Activated T-cell treated with anti-CD3 and anti-CD28 coated beads, Interleukin-2, amount 50 U/mL, for 24 hours (primary cell): ENCODE data around the gene PRKAG2.
"Not testable (repeated sequence)": the region's sequence is repeated elsewhere in the genome, so short reads cannot be mapped to it uniquely, and the experiment has no call there.

ENCODE experiments used
- DNase-seq: peaks from one replicate; pipeline ENCODE4 v3.0.0-alpha.2; 2020
- H3K27ac Mint-ChIP-seq: 2 replicates; pipeline ENCODE4 v1.8.0; 2020; ENCODE audit warnings: mild to moderate bottlenecking, mixed read lengths
- H3K27me3 Mint-ChIP-seq: 2 replicates; pipeline ENCODE4 v1.8.0; 2020; ENCODE audit warnings: mixed read lengths
- H3K36me3 Mint-ChIP-seq: 2 replicates; pipeline ENCODE4 v1.8.0; 2020; ENCODE audit warnings: low read depth, mixed read lengths
- H3K4me1 Mint-ChIP-seq: 2 replicates; pipeline ENCODE4 v1.8.0; 2020; ENCODE audit warnings: low read depth, mixed read lengths
- H3K4me3 Mint-ChIP-seq: 2 replicates; pipeline ENCODE4 v1.8.0; 2020; ENCODE audit warnings: mild to moderate bottlenecking, moderate library complexity, mixed read lengths
- H3K9me3 Mint-ChIP-seq: 2 replicates; pipeline ENCODE4 v1.8.0; 2020; ENCODE audit warnings: mixed read lengths

The PRKAG2 gene

DNA sequence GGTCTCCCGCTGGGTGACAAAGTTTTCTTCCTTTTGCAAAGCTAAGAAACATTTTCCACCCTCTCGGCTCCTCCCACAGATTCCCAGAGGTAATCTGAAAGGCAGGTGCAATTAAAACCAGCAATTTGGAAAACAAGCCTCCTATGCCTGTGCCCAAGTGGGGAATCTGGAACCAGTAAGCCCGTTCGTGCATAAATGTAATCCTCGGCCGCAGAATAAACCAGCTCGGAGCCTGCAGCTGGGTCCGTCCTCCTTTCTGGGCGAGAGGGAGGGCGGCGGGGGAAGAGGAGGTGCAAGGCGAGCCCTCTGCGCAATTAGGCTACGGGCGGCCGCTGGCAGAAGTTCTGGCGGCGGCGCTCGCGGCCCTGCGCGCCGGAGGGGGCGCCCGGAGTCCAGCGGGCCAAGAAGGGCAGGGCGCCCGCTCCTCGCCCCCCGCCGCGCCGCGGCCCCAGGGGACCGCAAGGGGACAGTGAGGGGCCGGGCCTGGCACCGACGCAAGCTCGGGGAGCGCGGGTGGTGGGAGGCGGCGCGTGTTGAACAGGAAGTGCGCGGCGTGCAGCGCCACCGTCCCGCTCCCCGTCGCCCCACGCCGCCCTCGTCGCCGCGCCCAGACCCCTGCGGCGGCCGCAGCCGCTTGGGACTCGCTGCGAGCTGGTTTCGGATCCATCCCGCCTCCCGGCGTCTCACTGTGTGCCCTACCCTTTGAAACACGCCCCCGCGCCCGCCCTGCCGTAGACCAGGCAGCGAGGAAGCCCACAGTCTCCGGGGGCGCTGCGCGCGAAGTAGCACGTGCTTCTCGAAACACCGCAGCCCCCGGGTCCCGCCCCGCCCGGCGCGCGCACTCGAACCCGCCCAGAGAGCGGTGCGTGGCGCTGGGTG lies at the start of gene PRKAG2:
TSS of gene PRKAG2 (minus strand) at position 217 of the 879 bp plus-strand sequence. CDS start 495 bp downstream, outside the sequence.
- Mint-ChIP-seq H3K27me3 (no peaks in the 10 kb centered on the region), H3K9me3 (no peaks in the 10 kb centered on the region), H3K36me3 (peaks cover 2% of the 10 kb centered on the region), H3K4me3 (peak within 1 kb of the TSS; percentile 90), H3K4me1 (peaks cover 25% of the 10 kb centered on the region), H3K27ac (peak within 1 kb of the TSS; percentile 87)
- peak; percentile 85 for DNase-seq

DNA sequence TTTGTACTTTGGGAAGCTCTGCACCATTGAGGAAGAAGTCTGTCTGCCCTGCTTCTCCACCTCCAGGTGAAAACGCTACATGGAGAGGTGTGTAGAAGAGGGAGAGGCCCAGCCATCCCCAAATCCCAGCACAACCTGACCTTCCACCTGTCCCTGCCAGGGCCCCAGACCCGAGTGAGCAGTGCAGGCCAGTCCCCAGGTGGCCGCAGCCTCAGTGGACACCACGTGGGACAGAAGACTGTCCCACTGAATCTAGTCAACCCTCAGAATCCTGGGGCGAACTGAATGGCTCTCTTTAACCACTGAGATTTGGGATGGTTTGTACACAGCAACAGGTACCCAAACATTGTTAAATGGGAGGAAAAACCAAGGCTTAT lies 49.4 kb upstream of the PRKAG2 start:
- no peak for DNase-seq
- no peaks in the 10 kb centered on the region for H3K9me3 Mint-ChIP-seq
- H3K36me3 Mint-ChIP-seq, result no peaks in the 10 kb centered on the region
- H3K4me1 Mint-ChIP-seq, result peaks cover 15% of the 10 kb centered on the region
- no peak overlapping the region for H3K4me3 Mint-ChIP-seq
- H3K27ac Mint-ChIP-seq, result peak overlapping the region; percentile 72
- peaks cover 11% of the 10 kb centered on the region for H3K27me3 Mint-ChIP-seq

DNA sequence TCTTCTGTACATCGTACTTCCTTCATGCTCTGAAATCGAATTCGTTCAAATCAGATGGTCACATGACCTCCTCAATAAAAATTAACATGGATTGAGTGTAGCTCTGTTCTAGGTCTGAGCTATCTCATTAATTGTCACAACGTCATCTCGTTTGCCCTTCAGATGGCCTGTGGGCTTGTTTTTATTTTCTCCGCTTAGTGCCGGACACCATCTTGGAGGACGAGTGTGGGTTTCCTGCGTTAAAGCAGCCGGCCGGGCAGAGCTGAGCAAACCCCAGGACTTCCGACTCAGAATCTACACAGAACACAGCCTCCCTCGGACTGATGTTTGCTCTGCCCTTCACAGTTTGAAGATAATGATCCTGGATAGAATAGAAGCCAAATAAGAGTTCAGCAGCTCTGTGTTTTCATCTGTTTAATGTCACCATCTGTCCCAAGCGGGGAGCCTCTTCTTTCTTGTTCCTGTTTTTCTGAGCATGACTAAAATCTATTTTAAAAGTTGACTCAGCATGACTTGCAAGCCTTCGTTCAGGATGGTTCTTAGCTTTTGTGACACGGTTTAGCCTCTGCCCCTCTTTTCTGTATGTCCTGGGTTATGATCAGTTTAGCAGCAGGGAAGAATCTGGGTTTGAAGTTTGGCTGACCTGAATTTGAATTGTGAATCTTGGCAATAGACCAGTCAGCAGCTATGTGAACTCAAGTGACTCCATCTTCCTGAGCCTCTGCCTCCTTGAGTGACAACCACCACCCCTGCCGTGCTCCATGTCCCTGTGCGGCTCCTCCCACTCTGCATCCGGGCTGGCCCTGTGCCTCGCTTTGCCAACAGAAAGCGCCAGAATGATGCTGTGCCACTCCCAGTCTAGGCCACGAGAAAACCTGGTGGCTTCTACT lies 48.8 kb upstream of the PRKAG2 start:
- H3K9me3 Mint-ChIP-seq, result no peaks in the 10 kb centered on the region
- H3K4me1 Mint-ChIP-seq, result peaks cover 16% of the 10 kb centered on the region
- no peak overlapping the region for H3K4me3 Mint-ChIP-seq
- H3K36me3 Mint-ChIP-seq, result no peaks in the 10 kb centered on the region
- peaks cover 15% of the 10 kb centered on the region for H3K27me3 Mint-ChIP-seq
- peak overlapping the region; percentile 72 for H3K27ac Mint-ChIP-seq
- no peak for DNase-seq

DNA sequence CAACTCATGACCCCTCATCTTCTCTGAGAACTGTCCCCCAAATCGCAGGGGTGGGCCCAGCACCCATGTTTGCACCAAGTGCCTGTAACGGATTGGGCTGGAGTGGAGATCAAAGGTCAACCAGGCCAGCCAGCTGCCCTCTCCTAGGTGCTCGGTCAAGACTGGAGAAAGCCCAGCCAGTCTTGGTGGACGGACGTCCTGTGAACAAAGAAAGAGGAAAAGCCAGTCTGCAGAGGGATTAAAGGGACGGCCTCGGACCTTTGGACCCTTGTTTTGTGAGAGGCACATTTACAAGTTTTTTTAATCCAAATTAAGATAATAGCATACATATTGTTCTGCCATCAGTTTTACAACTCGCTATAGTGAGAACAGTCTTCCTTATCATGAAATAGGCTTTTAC lies 47.6 kb upstream of the PRKAG2 start:
- H3K4me3 Mint-ChIP-seq, result no peak overlapping the region
- H3K27me3 Mint-ChIP-seq, result peaks cover 15% of the 10 kb centered on the region
- no peaks in the 10 kb centered on the region for H3K9me3 Mint-ChIP-seq
- no peak overlapping the region for H3K27ac Mint-ChIP-seq
- H3K36me3 Mint-ChIP-seq, result no peaks in the 10 kb centered on the region
- no peak for DNase-seq
- peaks cover 16% of the 10 kb centered on the region for H3K4me1 Mint-ChIP-seq

DNA sequence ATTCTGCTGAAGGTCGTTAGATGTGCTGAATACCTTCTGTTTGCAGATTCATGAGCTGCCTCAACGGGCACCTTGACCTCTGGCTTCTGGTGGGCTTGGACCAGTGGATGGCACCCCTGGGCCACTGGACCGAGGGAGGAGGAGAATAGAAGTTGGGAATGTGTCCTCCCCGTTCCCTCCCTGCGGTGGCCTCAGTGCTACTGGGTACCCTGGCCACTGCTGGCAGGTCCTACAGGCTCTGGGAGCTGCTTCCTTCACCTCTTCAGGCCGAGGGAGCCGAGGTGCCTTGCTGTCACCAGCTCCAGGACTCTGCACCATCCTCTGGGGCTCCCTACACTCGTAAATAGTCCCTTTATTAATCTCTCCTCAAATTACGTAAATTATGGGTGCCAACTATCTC lies 47.1 kb upstream of the PRKAG2 start:
- no peak overlapping the region for H3K27ac Mint-ChIP-seq
- no peak overlapping the region for H3K4me3 Mint-ChIP-seq
- H3K9me3 Mint-ChIP-seq, result no peaks in the 10 kb centered on the region
- peaks cover 15% of the 10 kb centered on the region for H3K27me3 Mint-ChIP-seq
- peaks cover 16% of the 10 kb centered on the region for H3K4me1 Mint-ChIP-seq
- no peak for DNase-seq
- no peaks in the 10 kb centered on the region for H3K36me3 Mint-ChIP-seq

DNA sequence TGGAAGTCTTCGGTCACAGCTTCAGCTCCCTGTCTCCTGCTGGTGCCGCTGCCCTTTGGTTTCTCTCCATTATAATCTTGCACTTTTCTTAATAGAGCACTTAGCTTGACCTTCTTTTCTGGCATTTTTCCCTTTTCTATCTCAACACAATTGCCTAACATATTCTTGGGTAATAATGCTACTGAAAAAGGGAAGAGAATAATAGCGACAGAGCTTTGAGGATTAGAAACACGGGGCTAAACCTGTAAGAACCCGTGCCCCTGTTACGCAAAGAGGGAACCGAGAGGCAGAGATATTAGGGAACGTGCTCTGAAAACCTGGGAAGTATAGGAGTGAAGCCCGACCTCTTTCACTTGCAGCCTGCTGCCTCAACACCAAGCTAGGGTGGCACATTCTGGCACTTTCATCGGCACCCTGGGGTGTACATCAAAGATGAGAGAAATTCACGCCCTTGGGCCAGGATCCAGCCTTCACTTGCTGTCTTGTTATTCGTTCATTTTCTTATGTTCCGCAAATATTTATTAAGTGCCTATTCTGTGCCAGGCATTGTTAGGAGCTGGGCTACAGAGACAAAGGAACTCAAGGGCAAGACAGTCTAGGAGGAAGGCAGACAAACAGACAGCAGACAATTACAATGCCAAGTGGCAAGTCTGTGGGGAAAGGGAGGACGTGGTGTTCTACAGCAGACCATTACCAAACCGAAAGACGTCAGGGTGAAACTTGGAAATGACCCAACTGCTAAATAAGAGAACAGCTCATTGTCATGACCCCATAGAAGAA lies 46.4 kb upstream of the PRKAG2 start:
- Mint-ChIP-seq H3K9me3 (no peaks in the 10 kb centered on the region), H3K36me3 (no peaks in the 10 kb centered on the region), H3K4me3 (no peak overlapping the region), H3K27me3 (peaks cover 17% of the 10 kb centered on the region), H3K4me1 (peaks cover 16% of the 10 kb centered on the region), H3K27ac (no peak overlapping the region)
- DNase-seq, result no peak

DNA sequence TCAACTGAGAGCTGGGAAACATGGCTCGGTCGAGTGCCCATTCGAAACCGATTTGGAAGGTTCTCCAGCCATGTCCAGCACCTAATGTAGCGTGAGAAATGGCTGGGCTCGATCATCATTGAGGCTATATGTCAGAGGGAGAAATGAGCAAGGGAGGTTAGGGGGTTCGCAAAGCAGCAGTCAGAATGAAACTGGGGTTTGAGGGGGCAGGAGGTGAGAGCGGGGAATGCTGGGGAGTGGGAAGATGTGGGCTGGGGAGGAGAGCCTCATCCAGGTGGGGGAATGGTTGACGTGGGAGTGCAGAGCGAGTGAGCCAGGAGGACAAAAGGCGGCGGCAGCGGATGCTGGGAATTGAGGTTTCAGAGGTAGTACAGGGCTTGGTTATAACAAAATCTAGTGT lies 44.5 kb upstream of the PRKAG2 start:
- H3K36me3 Mint-ChIP-seq, result no peaks in the 10 kb centered on the region
- no peak overlapping the region for H3K27ac Mint-ChIP-seq

DNA sequence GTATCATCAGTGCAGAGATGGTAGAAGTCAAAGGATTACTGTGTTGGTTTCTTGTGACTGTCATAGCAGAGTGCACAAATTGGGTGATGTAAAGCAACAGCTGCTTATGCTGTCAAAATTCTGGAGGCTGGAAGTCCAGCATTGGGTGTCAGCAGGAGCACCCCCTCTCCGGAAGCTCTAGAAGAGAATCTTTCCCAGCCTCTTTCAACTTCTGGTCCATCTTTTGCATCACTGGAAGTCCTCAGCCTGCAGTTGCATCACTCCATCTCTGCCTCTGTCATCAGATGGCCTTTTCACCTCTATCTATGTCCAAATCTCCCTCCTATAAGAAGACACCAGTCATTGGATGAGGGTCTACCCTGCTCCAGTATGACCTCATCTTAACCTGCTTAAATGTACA lies 43.6 kb upstream of the PRKAG2 start:
- H3K36me3 Mint-ChIP-seq, result no peaks in the 10 kb centered on the region
- no peak overlapping the region for H3K27ac Mint-ChIP-seq
- peaks cover 7% of the 10 kb centered on the region for H3K4me1 Mint-ChIP-seq
- peaks cover 14% of the 10 kb centered on the region for H3K27me3 Mint-ChIP-seq
- H3K4me3 Mint-ChIP-seq, result no peak overlapping the region
- no peaks in the 10 kb centered on the region for H3K9me3 Mint-ChIP-seq
- no peak for DNase-seq

More for the DNA sequence above, 44.5 kb upstream of the PRKAG2 start:
- no peak for DNase-seq
- Mint-ChIP-seq H3K4me3 (no peak overlapping the region), H3K4me1 (peaks cover 16% of the 10 kb centered on the region), H3K9me3 (no peaks in the 10 kb centered on the region), H3K27me3 (peaks cover 14% of the 10 kb centered on the region)

DNA sequence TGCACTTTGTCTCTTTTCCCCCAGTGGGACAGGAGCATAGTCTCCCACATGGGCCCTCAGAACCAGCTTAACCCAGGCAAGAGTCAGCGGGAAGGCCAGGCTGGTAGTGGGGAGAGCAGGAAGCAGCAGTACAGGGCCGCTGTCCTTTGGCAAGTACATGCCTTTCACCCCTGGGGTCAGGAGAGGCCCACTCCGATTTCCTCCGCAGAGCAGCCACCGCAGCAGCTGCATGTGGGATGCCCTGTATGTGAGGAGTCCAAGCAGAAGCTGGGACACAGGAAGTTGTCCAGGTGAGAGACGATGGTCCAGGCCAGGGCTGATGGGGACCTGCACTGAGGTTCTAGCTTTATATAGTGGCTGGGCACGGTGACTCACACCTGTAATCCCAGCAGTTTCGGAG lies 42.7 kb upstream of the PRKAG2 start:
- Mint-ChIP-seq H3K27ac (no peak overlapping the region), H3K9me3 (peaks cover 2% of the 10 kb centered on the region), H3K4me1 (peaks cover 5% of the 10 kb centered on the region), H3K4me3 (no peak overlapping the region), H3K36me3 (no peaks in the 10 kb centered on the region), H3K27me3 (peaks cover 14% of the 10 kb centered on the region)
- no peak for DNase-seq

DNA sequence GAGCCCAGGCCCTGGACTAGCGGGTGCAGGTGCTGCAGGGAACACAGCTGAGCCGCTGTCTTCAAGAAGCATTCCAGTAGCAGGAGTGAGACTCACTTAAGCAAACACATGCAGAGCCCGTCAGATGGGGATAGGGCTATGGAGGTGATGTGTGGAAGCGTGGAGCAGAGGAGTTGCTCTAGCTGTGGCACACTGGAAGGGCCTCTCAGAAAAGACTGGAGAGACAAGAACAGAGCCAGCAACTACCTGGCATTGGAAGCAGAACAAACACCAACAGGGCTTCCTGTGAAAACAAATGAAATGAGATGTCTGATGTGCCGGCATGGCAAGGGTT lies 41.6 kb upstream of the PRKAG2 start:
- Mint-ChIP-seq H3K4me1 (peaks cover 5% of the 10 kb centered on the region), H3K36me3 (no peaks in the 10 kb centered on the region), H3K4me3 (no peak overlapping the region), H3K27me3 (peaks cover 12% of the 10 kb centered on the region), H3K27ac (no peak overlapping the region), H3K9me3 (peaks cover 7% of the 10 kb centered on the region)
- no peak for DNase-seq

DNA sequence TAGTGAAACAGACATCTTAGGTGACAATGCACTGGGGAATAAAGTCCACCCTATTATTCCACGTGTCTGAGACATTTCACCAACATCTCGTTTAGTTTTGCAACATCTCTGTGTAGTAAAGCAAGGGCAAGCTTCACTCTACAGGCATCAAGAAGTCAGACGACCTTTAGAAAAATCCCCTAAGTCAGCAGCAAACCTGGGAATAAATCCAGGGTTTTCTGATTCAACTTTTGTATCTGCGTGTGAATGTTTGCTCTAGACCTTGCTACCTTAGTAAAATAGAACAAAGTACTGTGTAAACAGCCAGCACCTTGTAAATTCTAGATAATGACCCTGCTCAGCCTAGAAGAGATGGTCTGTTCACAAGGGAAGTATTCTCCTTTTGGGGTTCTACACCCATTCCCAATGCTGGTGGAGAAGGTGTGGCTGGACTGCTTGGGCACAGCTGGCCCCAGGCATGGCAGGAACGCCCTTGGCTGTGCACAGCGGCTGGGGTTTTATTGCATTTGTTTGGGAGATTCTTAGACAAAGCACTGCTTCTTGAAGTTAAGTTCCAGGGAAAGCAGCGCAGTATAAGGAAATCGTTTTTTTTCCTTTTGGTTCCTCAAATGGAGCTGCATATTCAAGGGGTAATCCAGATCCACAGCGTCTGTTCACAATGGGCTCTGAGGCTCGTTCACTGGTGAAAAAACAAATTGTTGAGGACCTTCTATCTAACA lies 41.0 kb upstream of the PRKAG2 start:
- peaks cover 5% of the 10 kb centered on the region for H3K4me1 Mint-ChIP-seq
- DNase-seq, result no peak
- no peak overlapping the region for H3K4me3 Mint-ChIP-seq
- H3K27me3 Mint-ChIP-seq, result peaks cover 10% of the 10 kb centered on the region
- H3K36me3 Mint-ChIP-seq, result no peaks in the 10 kb centered on the region
- H3K9me3 Mint-ChIP-seq, result peaks cover 7% of the 10 kb centered on the region
- H3K27ac Mint-ChIP-seq, result no peak overlapping the region

DNA sequence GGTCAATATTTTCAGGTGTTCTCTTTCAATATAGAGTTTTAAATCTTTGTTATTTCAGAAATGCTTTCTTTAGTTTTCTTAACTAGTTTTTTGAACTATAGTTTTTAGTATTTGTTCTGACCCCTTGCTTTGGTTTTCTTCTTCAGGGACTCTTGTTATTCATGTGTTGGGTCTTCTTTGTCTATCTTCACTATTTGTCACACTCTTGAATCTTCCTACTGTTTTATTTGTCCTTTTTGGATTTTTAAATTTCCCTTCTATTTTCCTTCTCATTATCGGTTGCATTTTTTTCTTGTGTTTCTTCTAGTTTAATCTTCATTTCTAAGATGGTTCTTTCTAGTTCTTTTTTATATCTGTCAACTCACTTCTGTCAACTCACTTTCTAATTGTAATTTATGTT lies 37.1 kb upstream of the PRKAG2 start:
- no peak for DNase-seq
- Mint-ChIP-seq H3K27me3 (peaks cover 5% of the 10 kb centered on the region), H3K4me3 (no peak overlapping the region), H3K27ac (no peak overlapping the region), H3K9me3 (peaks cover 7% of the 10 kb centered on the region), H3K4me1 (no peaks in the 10 kb centered on the region), H3K36me3 (no peaks in the 10 kb centered on the region)

DNA sequence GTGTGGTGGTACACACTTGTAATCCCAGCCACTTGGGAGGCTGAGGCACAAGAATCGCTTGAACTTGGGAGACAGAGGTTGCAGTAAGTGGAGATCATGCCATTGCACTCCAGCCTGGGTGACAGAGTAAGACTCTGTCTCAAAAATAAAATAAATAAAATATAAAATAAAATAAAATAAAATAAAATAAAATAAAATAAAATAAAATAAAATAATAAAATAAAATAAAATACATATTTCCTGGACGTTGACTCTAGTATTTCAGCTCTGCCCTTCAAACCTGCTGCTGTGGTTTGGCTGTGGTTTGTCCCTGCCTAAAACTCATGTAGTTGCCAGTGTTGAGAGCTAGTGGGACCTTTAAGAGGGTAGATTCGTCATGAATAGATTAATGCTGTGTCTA lies 33.7 kb upstream of the PRKAG2 start:
- peaks cover 15% of the 10 kb centered on the region for H3K27me3 Mint-ChIP-seq
- DNase-seq, H3K4me1 Mint-ChIP-seq, H3K27ac Mint-ChIP-seq, H3K9me3 Mint-ChIP-seq, H3K36me3 Mint-ChIP-seq, H3K4me3 Mint-ChIP-seq: not testable (repeated sequence)

DNA sequence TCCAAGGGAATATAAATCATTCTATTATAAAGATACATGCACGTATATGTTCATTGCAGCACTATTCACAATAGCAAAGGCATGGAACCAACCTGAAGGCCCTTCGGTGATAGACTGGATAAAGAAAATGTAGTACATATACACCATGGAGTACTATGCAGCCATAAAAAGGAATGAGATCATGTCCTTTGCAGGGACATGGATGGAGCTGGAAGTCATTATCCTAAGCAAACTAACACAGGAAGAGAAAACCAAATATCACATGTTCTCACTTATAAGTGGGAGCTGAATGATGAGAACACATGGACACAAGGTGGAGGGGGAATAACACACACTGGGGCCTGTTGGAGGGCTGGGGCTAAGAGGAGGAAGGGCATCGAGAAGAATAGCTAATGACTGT lies 30.2 kb upstream of the PRKAG2 start:
- not testable (repeated sequence) for H3K36me3 Mint-ChIP-seq, H3K4me3 Mint-ChIP-seq, DNase-seq, H3K4me1 Mint-ChIP-seq, H3K27ac Mint-ChIP-seq, H3K9me3 Mint-ChIP-seq
- peaks cover 20% of the 10 kb centered on the region for H3K27me3 Mint-ChIP-seq
